ENCODE data around the gene SHOC2.

The SHOC2 gene

GRCh38 chr10:110983466-110983865 is 64.1 kb downstream of the SHOC2 start:
- Mint-ChIP-seq H3K36me3 (ENCODE audit: low read depth) (peaks cover 46% of the 10 kb centered on the region), H3K4me1 (peaks cover 4% of the 10 kb centered on the region), H3K27me3 (ENCODE audit: low read depth) (no peaks in the 10 kb centered on the region), H3K27ac (no peak overlapping the region), H3K9me3 (peaks cover 2% of the 10 kb centered on the region), H3K4me3 (no peak overlapping the region)
- no peak for TF ChIP-seq CTCF (IDR thresholded peaks at IDR 0.05; ENCODE audit: unreplicated experiment in 3 of 3)

GRCh38 chr10:110985497-110986275 is 66.3 kb downstream of the SHOC2 start:
- Mint-ChIP-seq H3K4me3 (no peak overlapping the region), H3K27ac (no peak overlapping the region), H3K36me3 (ENCODE audit: low read depth) (peaks cover 43% of the 10 kb centered on the region), H3K4me1 (peaks cover 4% of the 10 kb centered on the region), H3K27me3 (ENCODE audit: low read depth) (no peaks in the 10 kb centered on the region), H3K9me3 (no peaks in the 10 kb centered on the region)
- no peak for TF ChIP-seq CTCF (IDR thresholded peaks at IDR 0.05; ENCODE audit: unreplicated experiment in 3 of 3)

- H3K36me3 Mint-ChIP-seq (ENCODE audit: low read depth) = peaks cover 31% of the 10 kb centered on the region
- H3K27me3 Mint-ChIP-seq (ENCODE audit: low read depth) = no peaks in the 10 kb centered on the region
- H3K27ac Mint-ChIP-seq = no peak overlapping the region
- H3K9me3 Mint-ChIP-seq = no peaks in the 10 kb centered on the region
- peaks cover 13% of the 10 kb centered on the region for H3K4me1 Mint-ChIP-seq
- no peak for TF ChIP-seq CTCF (IDR thresholded peaks at IDR 0.05; ENCODE audit: unreplicated experiment in 3 of 3)
- H3K4me3 Mint-ChIP-seq = no peak overlapping the region
These were observed 69.6 kb downstream of the SHOC2 start for GRCh38 chr10:110989016-110989415.

GRCh38 chr10:110992006-110992800 is 72.8 kb downstream of the SHOC2 start:
- Mint-ChIP-seq H3K27me3 (ENCODE audit: low read depth) (no peaks in the 10 kb centered on the region), H3K4me1 (peaks cover 8% of the 10 kb centered on the region), H3K4me3 (no peak overlapping the region), H3K27ac (peak overlapping the region in 2 of 3 experiments; percentile 6 to 40), H3K36me3 (ENCODE audit: low read depth) (peaks cover 28% of the 10 kb centered on the region), H3K9me3 (no peaks in the 10 kb centered on the region)
- no peak for TF ChIP-seq CTCF (IDR thresholded peaks at IDR 0.05; ENCODE audit: unreplicated experiment in 3 of 3)

- peaks cover 8% of the 10 kb centered on the region for H3K4me1 Mint-ChIP-seq
- H3K27ac Mint-ChIP-seq = no peak overlapping the region
- no peak overlapping the region for H3K4me3 Mint-ChIP-seq
- H3K9me3 Mint-ChIP-seq = no peaks in the 10 kb centered on the region
- TF ChIP-seq CTCF (IDR thresholded peaks at IDR 0.05; ENCODE audit: unreplicated experiment in 3 of 3) = no peak
- no peaks in the 10 kb centered on the region for H3K27me3 Mint-ChIP-seq (ENCODE audit: low read depth)
- peaks cover 24% of the 10 kb centered on the region for H3K36me3 Mint-ChIP-seq (ENCODE audit: low read depth)
These were observed 73.8 kb downstream of the SHOC2 start for GRCh38 chr10:110993024-110993693.

Measured in nephron (organoid).